ENCODE data around the gene MICU2.

- TF ChIP-seq POLR2A (IDR thresholded peaks at IDR 0.05): no peak
- no peak for TF ChIP-seq CTCF (IDR thresholded peaks at IDR 0.05)
Observed at GRCh38 chr13:21531455-21531854, 72.5 kb downstream of the MICU2 start.
